Stimulated activated CD4-positive, alpha-beta T cell treated with anti-CD3 and anti-CD28 coated beads, Interleukin-1b, Interleukin-23, amount 100 ng/mL, for 1 hour (primary cell): ENCODE results near the gene PPP2R5B.

Experiments used
- DNase-seq, 2 donors: peaks; one replicate each; pipeline ENCODE4 v3.0.0-alpha.2; 2020; ENCODE audit warnings: low read depth in 2 of 2

Gene PPP2R5B

DNA sequence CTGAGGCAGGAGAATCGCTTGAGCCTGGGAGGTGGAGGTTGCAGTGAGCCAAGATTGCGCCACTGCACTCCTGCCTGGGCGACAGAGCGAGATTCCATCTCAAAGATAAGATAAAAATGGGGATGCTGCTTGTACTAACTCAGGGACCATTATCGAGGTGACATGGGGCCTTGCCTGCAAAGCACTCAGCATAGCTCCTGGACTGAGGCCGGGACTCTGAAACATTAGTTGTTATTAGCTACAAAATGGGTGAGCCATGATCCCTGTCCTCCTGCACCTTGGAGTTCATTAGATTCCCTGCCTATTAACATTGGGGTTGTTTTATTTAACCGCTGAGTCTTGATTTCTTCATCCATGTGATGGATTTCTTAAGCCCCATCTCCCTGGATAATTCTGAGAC, 5.1 kb downstream of the PPP2R5B start:
- DNase-seq, result no peak

DNA sequence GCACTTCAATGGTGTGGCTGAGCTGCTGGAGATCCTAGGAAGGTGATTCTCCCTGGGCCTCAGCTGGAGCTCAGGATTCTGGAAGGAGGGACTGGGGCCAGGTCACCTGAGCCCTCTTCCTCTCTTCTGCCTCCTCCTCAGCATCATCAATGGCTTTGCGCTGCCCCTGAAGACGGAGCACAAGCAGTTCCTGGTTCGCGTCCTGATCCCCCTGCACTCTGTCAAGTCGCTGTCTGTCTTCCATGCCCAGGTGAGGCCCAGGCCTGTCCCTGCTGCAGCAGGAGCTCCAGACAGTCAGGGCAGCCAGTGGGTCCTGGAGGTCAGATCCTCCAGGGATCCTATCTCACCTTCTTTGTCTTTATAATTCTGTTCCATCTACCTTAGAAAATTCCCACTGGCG, 5.9 kb downstream of the PPP2R5B start:
- DNase-seq, result no peak

DNA sequence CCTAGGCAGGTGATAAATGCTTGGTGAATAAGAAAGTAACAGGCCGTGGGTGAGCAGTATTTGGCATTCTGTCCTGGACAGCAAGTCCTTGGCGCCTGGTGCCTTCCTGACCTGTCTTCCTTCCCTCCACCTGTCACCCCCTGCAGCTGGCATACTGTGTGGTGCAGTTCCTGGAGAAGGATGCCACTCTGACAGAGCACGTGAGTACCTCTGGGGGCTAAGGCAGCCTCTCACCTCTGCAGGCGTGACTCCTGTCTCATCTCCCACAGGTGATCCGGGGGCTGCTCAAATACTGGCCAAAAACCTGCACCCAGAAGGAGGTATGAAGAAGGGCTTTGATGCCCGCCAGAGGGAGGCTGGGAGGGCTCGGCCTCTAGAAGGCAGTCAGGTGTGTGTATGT, 6.8 kb downstream of the PPP2R5B start:
- no peak for DNase-seq

DNA sequence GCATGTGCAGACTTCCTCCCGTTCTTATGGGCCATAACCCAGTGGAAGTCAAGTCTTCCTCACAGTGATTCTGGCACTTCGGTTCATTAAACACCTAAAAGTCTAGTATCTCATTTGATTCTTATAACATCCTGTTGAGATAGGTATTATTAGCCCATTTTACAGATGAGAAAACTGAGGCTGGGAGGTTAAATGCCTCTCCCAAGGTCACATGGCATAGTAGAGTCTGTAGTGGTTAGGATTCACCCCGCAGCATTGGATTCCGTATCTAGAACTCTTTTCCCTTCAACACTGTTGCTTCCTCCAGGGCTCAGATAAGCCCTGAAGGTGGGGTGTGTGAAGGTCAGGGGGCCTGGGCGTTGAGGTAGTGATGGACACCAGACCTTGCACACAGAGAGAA, 7.8 kb downstream of the PPP2R5B start:
- no peak for DNase-seq

DNA sequence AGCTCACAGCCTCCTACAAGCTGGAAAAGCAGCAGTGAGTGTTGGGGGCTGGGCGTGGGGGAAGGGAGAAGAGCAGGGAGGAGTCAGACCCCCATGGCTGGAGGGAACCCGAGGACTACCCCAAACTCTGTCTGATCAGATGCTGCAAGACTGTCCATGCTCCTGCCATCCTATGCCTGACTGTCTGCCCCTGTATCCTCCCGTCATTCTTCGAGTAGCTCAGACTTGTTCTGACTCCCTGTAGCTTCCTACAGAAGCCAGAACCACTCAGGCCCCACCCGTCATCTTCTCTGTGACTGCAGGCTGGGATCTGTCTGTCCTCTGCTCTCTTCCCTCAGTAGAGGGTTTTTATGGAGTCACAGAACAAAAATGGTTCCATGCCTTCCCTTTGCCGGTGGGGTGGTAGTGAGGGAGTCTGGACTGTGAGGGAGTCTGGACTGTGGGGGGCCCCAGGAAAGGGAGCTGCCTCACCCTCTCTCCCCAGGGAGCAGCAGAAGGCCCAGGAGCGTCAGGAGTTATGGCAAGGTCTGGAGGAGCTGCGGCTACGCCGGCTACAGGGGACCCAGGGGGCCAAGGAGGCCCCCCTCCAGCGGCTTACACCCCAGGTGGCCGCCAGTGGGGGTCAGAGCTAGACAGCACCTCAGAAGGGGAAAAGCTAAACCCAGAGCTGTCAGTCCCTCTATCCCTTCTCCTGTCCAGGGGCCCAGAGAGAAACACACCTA, 8.9 kb downstream of the PPP2R5B start:
- DNase-seq, result no peak

DNA sequence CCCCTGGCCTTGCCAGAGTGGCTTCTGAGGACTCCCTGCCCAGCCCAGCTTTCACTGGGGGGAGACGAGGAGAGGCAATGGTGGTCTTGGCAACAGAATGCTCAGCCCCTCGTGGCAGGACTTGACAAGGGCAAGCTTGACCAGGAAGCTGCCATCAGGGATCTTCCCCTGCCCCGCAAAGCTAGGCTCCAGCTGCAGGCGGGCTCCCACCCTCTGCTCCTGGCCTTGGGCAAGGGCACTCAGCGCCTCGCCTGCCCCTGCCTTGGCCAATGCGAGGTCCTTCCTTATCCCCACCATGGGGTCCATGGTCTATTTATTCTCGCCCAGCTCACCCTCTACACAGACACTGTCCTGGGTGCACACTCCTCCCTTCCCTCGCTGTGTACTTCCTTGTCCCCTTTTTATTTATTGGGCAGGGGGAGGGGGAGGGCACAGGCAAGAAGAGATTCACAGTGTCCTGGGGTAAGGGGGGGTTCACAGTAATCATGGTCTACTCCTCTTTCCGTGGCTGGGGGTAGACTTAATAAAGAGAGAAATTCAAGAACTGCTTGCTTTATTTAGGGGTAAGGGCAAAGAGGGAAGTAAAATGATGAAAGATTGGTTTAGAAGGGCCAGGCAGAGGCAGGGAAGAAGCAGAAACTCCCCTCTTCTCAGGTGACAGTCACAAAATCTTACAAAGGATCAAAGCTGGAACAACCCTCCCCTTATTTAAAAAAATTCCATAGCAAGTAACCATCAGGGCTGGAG, 9.6 kb downstream of the PPP2R5B start:
- DNase-seq, result no peak

DNA sequence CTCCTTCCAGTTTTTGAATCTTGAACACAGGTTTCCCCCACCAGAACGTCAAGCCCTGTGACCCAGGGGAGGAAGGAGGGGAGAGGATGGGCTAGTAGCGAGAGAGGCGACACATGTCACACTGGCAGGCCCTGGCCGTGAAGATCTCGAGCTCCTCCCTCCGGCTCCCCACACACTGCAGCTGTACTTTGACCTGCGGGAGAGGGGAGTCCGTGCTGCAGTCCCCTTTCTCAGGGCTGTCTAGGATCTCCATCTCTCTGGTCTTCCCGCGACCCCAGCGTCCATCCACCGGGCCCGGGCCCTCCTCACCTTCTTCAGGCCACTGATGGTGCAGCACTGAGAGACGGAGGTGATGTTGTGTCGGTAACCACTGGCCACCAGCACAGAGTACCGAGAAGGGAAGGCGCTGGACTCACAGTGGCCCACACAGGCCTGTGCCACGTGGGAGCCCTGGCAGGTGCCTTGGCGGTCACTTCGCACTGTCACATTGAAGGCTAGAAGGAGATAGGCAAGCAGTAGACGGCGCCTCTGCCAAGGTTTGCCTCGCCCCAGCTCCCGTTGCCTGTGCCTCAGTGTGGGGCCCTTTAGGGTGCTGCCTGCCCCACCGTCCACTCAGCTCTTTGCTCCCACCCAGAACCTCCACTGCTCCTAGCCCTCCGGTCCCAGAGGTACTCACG, 10.3 kb downstream of the PPP2R5B start:
- DNase-seq, result no peak

DNA sequence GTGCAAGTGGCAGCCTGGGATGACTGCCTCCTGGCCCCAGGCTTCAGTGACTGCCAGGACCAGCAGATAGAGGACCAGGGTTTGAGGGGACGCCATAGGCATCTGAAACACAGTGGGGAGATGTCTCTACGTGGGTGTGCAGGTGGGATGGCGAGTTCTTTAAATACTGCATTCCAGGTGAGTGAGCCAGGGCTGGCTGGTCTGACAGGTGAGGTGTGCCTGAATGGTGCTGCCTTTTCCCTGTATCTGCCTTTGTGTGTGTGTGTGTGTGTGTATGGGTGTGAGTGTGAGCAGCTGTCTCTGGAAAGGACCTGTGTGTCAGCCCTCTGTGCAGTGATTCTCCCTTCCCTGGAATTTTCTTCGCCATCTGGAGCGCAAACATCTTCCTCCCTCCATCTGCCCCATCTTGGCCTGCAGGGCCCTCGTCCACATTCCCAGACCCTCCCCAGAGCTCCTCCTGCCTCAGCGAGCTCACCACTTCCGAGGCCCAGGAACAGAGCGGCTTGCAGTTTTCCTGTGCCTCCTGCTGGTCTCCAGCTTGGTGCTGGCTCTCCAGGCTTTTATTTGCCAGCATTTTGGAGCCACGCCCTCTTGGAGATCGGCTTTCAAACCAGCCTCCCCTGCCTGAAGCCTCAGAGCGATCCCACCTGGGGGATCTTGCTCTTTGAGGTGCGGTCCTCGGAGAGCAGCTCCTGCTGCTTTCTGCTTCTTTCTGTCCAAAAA, 11.0 kb downstream of the PPP2R5B start, which contains the start of gene GPHA2:
TSS of gene GPHA2 (minus strand) at position 535 of the 723 bp plus-strand sequence. CDS start at position 102, 433 bp downstream.
- no peak for DNase-seq

DNA sequence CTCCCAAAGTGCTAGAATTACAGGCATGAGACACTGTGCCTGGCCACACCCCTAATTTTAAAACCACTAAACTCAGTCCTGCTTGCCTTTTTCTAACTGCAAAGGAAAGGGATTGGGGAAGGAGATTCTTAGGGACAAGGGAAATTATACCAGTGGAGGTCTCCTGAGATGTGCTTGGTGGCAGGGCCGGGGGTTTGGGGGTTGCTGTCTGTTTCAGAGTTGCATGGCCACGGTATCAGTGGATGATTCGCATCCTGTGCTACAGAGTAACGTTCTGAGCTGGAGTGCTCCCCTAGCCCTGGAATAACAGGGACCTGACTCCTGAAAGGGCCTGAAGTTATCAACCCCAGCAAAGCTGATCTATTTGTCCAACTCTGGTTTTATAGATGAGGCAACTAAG, 12.1 kb downstream of the PPP2R5B start:
- no peak for DNase-seq

DNA sequence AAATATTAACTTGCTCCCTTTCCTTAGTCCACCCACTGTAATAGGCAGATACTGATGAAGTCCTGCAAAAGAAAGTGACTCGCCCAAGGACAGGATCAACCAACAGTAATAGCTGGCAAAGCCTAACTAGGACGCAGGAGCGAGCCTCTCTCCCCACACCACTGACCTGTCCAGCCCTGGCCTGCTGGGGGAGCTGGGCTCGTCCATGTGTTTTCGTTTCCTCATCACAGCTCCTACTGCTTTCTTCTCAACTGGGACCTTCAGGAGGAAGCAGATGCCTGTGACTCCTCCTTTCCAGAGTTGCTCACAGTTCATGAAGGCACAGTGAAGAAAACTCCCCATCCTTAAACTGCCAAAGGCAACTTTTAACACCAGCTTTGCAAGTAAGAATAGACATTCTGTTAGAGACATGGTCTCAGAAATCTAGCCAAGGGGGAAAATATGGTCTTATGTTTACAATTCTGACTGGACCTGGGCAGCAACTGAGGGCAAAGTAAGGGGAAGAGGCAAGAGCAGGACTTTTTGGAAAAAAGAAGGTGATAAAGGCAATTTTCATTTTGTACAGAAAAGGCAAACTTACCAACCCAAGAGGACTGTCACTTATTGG, 22.8 kb downstream of the PPP2R5B start:
- DNase-seq, result no peak

DNA sequence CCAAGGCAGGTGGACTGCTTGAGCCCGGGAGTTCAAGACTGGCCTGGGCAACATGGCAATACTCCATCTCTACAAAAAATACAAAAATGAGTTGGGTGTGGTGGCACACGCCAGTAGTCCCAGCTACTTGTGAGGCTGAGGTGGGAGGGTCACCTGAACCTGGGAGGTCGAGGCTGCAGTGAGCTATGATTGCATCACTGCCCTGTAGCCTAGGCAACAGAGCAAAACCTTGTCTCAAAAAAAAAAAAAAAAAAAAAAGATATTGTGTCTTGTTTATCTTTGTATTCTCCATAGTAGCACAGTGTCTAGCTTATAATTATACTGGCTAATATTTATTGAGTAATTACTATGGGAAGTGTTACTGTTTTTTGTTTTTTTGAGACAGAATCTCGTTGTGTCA, 27.0 kb downstream of the PPP2R5B start:
- DNase-seq, result no peak

DNA sequence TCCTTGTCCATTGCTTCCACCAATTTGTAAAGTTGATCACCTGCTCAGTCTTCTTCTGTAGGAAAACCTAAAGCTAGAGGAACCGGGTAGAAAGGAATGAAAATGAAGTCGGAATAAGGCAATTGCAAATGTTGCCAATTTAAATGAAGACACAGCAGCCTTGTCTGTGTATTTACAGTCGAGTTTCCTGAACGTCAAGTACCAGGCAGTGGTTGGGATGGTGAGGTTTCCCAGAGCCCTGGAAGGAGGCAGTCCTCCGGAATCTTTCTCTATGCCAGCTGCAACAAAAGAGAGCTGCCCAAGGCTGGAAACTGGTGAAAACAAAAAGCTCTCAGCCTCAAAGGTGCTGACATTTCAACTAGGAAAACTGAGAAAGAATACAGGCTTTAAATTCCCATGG, 29.7 kb downstream of the PPP2R5B start:
- DNase-seq, result no peak

DNA sequence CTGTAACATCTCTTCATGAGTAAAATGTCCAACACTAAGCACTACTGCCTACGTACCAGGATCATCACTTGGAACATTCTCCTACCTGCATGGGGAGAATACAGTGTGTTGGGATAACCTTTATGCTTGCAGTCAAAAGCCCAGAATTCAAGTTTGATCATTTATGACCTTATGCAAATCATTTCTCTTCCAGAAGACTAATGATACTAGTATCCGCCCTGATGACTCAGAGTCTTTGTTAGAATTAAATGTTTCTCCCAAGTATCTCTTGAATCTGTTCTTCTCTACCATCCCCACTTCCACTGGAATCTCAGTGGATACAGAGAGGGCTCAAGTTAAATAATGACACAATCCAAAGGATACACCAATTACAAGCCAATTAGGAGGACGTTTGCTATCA, 35.0 kb downstream of the PPP2R5B start:
- DNase-seq, result no peak

DNA sequence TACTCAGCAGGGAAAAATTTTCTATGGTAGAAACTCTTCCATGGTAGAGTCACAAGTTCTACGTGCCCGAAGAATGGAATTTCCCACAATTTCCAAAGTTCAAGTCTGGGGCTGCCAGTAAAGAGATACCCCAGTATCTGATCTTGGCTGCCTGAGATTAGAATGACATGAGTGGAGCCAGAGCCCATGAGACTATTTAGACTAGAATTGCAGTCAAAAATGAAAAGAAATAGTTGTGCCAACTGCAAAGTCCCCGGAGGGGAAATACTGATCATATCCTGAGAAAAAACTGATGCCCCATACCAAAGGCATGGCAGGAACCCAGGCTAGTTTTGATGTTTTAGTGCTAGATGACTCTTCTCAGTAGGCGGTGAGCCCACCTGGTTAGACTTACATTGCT, 36.2 kb downstream of the PPP2R5B start:
- DNase-seq, result no peak

DNA sequence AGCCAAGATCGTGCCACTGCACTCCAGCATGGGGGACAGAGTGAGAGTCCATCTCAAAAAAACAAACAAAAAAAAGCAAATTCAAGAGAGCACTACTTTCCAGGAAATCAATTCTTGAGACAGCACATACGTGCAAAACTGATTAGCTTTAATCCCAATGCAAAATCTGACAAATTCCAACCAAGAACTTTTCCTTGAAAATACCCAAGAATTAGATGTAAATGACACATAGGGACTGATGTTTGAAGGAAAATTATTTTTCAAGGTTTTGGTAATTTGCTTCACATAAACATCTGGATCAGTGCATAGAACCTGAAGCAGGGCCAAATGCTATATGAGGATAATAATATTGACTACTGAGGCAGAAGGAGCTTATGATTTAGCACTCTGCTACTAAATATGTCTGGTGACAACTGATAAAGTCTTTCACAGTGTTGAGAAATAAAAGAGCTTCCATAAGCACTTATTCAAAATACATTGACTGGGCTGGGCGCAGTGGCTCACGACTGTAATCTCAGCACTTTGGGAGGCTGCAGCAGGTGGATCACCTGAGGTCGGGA, 38.7 kb downstream of the PPP2R5B start:
- DNase-seq, result no peak

DNA sequence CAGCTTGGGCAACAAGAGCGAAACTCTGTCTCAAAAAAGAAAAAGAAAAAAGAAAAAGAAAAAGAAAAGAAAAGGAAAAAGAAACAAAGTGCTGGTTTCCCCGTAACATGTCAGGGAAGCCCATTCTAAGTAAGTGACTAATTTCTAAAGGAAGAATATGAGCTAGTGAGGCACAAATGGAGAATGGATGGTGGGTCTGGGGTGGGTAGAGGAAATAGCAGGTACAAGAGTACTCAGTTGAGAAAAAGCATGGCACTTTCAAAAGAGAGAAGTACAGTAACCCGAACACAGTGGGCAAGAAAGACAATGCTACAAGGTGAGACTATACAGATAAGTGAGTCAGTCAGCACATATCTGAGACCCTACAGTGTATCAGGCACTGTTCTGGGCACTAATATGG, 42.9 kb downstream of the PPP2R5B start:
- DNase-seq, result no peak

DNA sequence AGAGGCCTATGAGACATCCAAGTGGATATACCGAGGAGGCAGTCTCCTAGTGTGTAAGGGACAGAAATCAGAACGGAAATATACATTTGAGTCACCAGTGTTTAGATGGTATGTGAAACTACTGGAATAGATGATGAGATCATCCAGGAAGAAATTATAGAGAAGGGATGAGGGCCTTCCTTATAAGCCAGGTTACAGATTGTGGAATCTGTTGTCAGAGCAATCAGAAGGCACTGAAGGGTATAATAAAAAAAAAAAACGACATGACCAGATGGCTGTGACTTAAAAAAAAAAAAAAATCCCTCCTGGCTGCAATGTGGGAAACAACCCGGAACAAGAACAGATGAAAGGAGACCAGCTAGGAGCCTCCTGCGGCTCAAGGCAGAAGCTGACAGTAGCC, 44.7 kb downstream of the PPP2R5B start:
- DNase-seq, result no peak

DNA sequence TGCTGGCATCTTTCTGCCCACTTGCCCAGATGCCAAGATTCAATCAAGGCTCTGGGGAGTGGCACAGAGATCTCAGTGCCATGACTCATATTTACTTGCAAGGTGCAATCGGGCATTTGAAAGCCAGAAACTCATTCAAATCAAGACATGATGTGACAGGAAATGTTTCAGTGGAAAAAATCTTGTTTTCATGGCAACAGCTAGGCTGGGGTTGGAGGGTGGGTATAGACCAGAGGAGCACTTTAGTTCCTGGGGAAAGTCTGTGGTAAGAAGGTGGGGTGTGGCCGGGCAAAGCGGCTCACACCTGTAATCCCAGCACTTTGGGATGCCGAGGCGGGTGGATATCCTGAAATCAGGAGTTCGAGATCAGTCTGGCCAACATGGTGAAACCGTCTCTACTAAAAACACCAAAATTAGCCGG, 46.3 kb downstream of the PPP2R5B start:
- DNase-seq, result no peak

DNA sequence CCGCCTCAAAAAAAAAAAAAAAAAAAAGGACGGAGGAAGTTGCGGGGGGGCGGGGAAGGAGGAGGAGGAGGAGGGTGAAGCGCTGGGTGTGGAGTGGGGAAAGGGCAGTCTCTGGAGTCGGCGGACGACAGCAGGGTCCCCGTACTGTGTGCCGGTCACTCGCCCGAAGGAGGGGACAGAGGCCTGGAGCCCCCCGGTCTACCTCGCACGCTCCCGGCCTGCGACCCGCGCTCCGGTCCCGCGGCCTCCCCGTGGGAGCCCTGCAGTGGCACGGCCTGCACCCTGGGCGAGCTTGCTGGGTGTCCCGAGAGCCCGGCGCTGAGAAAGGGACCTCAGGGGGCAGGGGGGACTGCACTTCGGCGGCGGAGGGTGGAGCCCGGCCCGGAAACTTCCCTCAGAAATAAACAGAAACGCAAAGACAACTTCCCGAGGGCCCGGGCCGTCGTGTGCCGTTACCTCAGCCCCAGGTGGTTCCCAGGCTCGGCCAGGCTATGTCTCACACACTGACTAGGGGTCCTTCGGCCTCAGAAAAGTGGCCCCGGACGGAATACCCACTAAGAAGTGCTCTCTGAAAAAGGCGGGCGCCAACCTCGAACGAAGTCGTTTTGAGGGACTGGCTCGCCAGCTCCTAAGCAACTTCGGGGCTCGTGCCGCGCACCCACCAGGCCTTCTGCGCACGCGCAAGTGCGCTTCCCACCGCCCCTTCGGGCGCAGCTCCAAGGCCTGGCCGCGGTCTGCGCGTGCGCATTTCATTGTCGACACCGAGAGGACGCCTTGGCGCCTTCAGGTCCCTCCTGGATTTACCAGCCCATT, 47.1 kb downstream of the PPP2R5B start, which contains the start of gene MAJIN:
TSS of gene MAJIN (minus strand) at position 688 of the 813 bp plus-strand sequence. CDS start 12,703 bp downstream, outside the sequence.
- peak; percentile 77 to 78 for DNase-seq

DNA sequence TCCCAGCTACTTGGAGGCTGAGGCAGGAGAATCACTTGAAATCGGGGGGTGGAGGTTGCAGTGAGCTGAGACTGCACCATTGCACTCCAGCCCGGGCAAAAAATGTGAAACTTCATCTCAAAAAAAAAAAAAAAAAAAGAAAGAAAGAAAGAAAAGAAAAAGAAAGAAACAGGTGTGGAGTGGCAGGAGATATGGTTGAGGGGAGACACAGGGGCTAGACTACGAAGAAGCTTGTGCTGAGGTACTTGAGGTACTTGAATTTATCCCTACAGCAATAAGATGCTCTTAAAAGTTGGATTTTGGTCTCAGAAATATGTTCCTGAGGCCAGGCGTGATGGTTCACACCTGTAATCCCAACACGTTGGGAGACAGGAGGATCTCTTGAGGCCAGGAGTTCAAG, 49.6 kb downstream of the PPP2R5B start:
- no peak for DNase-seq
